GM21529 (cell line): ENCODE measurements around the gene KBTBD4.
A peak's percentile ranks its signal among the peaks of the same experiment; 100 is the strongest.
"Not testable (repeated sequence)": the region's sequence is repeated elsewhere in the genome, so short reads cannot be mapped to it uniquely, and the experiment has no call there.

Experiments
- ATAC-seq: cut with Tn5 transposase; IDR thresholded peaks from one replicate; pipeline ENCODE4 v1.9.1; 2021; ENCODE audit not compliant: unreplicated experiment

Gene KBTBD4

DNA sequence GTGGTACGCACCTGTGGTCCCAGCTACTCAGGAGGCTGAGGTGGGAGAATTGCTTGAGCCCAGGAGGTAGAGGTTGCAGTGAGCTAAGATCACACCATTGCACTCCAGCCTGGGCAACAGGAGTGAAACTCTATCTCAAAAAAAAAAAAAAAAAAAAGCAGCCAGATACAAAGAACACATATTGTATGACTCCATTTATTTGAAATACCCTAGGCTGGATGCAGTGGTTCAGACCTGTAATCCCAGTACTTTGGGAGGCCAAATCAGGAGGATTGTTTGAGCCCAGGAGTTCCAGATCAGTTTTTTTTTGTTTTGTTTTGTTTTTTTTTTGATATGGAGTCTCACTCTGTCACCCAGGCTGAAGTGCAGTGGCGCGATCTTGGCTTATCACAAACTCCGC lies 16.4 kb downstream of the KBTBD4 start:
- not testable (repeated sequence) for ATAC-seq

DNA sequence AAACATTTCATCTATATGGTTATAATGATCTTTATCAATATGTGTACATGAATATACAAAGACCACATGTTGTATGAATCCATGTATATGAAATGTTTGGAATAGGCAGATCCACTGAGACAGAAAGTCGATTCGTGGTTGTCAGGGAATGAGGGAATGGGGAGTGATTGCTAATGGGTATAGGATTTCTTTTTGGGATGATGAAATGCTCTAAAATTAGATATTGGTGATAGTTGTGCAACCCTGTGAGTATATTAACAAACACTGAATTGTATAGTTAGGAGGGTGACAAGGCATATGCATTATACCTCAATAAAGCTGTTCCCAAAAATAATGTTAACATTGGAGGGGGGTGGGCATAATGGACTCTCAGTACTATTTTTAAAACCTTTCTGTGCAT lies 18.3 kb downstream of the KBTBD4 start:
- ATAC-seq = no peak

DNA sequence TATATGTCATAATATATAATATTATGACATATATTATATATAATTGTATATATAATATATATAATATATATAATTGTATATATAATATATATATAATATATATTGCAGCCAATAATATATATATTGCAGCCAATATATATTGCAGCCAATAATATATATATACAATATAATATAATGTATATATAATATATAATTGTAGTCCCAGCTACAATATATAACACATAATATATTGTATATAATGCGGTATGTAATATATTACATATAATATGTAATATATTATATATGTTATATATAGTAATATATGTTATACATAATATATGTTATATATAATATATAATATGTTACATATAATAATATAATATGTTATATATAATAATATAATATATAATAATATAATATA lies 20.1 kb downstream of the KBTBD4 start:
- ATAC-seq = no peak

DNA sequence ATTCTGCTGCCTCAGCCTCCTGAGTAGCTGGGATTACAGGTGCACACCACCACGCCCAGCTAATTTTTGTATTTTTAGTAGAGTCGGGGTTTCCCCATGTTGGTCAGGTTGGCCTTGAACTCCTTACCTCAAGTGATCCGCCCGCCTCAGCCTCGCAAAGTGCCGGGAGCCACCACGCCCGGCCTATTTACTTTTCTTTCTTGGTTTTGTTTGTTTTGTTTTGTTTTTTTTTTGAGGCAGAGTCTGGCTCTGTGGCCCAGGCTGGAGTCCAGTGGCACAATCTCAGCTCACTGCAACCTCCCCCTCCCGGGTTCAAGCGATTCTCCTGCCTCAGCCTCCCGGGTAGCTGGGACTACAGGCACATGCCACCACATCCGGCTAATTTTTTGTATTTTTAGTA lies 21.8 kb downstream of the KBTBD4 start:
- ATAC-seq = not testable (repeated sequence)

DNA sequence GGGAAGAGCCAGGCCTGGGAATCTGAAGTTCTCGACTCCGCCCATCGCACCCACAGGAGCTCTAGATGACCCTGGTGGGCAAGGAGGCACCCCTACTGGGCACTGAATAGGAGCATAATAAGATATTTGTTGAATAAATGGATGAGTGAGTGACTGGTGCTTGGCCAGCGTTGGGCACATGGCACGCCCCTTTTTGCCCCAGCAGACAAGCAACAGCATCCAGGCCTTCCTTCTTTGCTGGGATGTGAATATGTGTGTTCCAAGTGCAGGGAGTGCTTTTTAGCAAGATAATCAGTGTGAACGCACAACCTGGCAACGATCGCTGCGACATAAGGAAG lies 25.4 kb downstream of the KBTBD4 start:
- ATAC-seq = peak; percentile 32

DNA sequence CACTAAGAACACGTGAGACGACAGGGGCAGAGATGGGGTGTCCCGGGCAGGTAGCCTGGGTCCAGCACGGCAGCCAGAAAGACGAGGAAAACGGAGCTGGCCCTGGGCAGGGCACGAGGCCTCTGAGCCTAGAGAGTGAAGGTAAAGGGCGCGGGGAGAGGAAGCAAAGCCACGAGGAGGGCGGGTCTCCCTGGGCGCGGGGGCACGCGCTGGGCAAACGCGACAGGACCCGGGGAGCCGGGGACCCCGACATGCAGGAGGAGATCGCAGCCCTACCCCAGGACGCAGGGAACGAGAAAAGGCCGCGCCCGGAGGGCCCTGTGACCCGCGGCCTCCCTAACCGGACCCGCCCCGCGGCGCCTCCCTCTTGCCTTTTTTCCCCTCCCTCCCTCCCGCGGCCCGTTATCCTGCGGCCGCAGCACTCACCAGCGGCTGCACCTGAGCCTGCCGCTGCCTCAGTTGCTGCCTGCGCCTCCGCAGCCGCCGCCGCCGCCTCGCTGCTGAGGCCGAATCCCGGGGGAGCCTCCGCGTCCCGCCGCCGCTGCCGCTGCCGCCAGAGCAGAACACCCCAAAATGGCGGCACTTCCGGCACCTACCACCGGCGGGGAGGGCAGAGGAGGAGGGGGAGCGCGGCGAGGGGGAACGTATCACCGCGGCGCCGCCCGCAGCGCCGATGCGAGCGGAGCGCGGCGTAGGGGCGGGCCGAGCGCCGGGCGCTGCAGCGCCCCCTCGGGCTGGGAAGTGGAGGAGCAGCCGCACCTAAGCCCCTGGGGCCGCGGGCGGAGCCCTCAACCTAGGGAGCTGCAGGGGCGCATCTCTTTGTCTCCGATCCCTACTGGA lies 26.0 kb downstream of the KBTBD4 start, which contains the start of gene CELF1:
CELF1 (minus strand) TSS at position 567 of the 840 bp plus-strand sequence. CDS start 53,609 bp downstream, outside the sequence.
- peak; percentile 89 for ATAC-seq

DNA sequence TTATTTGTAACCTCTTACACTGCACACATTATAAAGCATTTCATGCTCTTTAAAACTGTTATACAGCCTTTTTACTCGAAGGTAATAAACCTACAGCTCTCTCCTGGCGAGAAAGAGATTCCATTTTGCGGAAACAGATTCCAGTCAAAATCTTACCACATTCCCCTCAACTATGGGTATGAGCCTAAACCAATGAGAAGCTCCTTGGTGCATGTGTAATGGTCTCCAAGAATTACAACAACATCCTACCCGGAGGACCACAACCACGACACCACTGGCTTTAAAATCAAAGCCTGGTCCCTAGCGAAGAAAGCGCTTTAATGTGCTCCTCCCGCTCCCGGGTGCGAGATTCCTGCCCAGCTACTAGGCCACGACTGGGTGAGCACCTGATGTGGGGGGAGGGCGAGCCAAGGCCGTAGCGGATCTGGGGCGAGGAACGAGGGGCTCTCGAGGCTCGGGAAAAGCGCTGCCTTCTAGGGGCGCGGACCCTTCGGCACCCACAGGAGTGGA lies 26.7 kb downstream of the KBTBD4 start:
- ATAC-seq = peak; percentile 9

DNA sequence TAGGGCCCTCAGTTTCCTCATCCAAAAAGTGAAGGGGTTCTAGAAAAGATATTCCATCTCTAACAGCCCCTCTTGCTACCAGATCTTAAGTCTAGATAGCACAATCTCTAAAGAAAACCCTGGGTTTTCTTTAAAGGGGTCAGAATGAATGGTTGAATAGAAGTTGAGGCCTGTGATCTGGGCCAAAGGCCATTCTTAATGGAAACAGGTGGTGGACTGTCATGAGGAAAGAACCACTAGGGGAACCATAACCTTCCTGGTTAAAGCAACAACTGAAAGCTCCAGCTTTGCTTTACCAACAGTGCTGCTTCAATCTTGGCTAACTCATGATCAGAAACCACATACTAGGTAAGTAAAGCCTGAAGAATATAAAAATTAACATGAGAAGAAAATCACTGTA lies 27.7 kb downstream of the KBTBD4 start:
- no peak for ATAC-seq

DNA sequence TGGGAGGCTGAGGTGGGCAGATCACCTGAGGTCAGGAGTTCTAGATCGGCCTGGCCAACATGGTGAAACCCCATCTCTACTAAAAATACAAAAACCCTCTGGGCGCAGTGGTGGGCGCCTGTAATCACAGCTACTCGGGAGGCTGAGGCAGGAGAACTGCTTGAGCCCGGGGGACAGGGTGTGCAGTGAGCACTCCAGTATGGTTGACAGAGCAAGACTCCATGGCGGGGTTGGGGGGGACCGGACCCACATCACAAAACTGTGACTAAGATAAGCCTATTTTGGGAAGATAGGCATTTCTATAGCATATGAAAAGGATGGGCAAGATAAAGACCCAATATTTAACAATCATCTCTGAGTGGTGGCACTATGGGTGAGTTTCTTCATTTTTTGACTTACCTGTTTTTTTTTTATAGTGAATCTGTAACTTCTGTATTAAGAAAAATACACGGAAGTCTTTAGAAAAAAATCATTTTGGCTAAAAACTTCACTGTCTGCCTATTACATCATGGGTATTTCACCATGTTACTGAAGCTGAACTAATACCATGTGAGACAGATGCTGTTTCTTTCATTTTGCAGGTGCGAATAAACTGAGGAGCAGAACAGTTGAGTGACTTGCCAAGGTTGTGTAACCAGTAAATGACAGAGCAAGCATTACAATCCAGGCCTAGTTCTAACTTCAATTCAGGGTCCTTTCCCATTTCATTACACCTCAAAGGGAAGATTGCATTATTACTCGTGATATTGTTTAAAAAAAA lies 28.3 kb downstream of the KBTBD4 start:
- no peak for ATAC-seq

DNA sequence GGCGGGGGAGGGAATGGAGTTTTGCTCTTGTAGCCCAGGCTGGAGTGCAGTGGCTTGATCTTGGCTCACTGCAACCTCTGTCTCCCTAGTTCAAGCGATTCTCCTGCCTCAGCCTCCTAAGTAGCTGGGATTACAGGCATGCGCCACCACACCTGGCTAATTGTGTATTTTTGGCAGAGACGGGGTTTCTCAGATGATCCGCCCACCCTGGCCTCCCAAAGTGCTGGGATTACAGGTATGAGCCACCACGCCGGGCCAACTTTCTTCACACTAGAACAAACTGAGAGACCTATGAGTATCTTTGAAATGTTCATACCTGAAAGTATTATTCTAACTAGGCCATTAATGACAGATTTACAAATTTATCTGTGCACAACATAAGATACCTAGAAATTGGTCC lies 32.5 kb downstream of the KBTBD4 start:
- not testable (repeated sequence) for ATAC-seq

DNA sequence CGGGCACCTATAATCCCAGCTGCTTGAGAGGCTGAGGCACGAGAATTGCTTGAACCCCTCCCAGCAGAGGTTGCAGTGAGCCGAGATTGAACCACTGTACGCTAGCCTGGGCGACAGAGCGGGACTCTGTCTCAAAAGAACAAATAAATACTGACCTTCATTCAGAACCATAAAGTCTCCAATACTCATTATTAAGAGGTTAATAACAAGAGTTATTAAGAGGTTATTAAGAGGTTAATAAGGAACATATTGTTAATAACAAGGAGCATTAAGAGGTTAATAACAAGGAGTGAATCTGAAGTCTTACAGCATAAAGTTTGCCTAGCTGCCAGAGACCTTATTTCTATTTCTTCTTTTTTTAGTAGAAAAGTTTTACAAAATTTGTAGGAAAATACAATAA lies 33.5 kb downstream of the KBTBD4 start:
- ATAC-seq = no peak

DNA sequence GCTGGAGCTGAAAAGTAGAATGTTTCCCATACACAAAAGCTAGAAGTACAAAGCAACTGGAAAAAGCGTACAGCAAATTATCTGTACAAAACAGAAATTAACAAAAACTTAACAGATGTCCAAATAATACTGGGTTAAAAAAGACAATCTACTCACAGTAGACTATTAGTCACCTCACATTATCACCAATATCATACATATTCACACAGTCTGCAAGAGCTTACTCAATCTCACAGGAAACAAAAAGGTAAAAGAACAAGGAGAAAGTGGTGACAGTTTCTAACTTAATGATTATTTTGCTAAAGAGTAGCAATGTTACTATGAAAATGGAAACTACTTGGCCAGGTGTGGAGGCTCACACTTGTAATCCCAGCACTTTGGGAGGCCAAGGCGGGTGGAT lies 37.7 kb downstream of the KBTBD4 start:
- ATAC-seq = no peak

DNA sequence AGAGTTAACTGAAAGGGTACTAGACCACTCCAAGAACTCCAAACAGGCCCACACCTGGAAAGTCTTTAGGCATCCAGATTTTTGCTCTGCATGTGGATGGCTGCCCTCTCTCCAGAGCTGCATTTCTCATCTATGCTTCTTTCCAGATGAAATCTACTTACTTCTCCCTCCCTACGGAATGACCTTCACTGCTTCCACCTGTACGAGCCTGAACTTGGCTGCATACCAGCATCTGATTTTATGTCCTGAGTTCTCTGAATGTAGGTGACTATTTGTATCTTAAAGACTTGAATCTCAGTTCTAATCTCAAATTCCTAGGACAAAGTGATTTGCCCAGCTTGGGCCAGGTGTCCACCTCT lies 39.1 kb downstream of the KBTBD4 start:
- ATAC-seq = no peak

DNA sequence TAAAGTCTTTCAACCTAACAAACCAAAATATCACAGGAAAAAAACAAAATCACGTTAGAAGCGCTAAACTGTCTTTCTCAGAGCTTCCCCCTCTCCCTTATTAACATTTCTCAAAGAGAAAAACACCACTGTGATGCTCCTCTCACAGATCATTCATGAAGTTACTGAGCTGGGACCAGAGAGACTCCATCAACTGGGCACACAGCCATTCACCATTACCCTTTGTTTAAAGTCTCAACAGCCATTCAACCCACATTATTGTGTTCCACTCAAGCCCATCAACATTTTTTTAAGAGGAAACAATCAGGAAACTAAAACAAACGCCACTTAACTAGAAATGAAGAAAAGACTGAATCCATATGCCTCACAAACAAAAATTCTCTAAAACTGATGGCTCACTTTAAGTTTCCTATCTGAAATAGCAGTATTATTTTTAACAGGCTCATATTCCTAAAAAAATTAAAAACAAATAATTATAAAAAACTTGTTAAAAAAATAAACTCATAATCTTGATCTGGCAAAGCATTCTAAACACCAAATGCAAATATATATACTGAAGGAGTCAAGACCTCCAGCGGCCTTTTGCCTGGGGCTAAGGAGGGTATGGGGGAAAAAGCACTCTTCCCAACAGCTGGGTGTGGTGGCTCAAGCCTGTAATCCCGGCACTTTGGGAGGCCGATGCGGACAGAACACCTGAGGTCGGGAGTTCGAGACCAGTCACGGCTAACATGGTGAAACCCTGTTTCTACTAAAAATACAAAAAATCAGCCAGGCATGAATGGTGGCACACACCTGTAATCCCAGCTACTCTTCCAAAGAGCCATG lies 39.8 kb downstream of the KBTBD4 start:
- ATAC-seq = no peak

DNA sequence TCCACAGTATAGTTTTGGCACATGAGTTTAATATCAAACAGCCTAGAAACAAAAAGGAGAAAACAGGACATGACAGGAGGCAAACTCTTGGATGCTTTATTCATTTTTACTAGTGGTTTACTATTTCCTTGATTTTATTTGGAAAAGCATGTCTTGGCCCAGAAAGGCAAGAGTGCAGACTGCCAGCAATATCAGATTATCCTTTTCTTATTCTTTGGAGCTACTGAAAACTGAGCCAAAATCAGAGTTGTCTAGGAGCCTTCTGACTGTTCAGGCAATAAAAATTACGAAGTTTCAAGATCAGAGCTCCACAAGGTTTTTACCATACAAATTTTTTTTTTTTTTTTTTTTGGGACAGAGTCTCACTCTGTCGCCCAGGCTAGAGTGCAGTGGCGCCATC lies 41.9 kb downstream of the KBTBD4 start:
- ATAC-seq = no peak

DNA sequence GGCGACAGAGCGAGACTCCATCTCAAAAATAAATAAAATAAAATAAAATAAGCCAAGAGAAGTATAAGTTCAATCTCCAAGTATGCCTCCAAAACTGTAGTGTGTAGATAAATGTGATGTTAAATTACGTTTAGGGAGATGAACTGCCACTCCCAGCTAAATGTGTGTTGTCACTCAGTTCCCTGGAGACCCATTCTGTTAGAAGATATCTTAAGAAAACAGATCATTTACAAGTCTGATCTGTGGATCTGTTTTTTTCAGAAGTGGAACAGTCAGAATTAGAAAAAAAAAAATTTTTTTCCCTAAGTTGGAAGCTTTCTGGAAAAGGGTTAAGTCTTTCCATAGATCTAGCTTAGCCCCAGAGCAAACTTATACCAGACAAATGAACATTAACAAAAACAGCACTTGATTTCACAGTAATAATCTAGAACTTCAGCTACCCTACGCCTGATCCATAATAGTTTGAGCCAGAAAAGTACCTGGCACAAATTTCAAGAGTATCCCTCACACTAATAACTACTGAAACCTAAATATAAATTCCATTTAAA lies 44.0 kb downstream of the KBTBD4 start:
- ATAC-seq = no peak

DNA sequence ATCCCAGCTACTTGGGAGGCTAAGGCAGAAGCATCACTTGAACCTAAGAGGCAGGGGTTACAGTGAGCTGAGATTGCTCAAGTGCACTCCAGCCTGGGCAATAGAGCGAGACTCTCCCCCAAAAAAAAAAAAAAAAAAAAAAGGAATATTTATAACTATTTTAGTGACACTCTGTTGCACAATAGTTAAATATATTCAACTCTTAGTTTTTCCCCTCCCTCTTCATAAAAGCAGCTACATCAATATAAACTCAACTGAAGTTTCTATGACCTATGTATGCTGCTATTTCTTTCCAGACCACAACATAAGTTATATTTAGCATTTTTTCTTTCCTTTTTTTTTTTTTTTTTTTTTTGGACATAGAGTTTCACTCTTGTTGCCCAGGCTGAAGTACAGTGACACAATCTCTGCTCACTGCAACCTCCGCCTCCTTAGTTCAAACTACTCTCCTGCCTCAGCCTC lies 45.0 kb downstream of the KBTBD4 start:
- no peak for ATAC-seq

DNA sequence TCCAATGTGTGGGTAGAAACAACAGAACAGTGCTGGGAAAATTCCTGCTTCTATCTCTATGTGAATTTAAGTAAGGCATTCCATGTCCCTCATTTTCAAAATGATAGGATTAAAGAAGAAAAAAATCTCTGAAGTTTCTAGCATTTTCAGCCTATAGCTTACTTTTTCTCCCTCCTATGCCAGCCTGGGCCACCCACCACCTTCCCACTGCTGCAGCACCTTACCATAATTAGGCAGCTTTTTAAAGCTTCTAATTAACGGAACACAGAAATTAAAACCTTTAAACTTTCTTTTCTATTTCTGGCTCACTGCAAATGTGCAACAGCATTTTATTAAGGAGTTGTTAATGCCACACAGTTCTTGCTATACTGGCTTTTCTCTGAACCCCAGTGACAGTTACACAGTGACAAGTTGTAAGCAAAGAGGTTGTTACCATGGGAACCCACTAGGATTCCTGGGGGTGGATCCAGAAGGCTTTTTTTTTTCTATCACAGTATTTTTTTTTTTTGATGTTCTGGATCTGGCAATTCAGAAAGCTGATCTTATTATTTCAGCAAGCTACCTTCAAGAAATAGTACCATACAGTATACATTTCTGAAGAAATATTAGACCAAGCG lies 46.1 kb downstream of the KBTBD4 start:
- no peak for ATAC-seq

DNA sequence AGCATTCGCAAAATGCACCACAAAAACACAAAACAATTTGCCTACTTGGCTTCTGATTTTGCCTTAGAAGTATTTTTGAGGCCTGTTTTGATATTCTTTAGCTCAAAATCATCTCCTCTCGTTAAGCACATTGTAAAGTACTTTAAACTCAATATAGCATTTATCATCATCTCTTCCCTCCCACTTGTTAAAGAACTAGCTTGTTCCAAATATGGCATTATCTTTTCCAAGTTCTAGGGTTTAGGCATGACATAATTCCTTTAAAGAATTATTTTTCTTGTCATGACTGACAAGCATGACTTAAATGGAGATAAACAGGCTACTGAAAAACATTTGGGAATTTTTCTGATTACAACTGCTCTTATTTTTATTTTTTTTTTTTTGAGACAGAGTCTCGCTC lies 47.1 kb downstream of the KBTBD4 start:
- no peak for ATAC-seq

DNA sequence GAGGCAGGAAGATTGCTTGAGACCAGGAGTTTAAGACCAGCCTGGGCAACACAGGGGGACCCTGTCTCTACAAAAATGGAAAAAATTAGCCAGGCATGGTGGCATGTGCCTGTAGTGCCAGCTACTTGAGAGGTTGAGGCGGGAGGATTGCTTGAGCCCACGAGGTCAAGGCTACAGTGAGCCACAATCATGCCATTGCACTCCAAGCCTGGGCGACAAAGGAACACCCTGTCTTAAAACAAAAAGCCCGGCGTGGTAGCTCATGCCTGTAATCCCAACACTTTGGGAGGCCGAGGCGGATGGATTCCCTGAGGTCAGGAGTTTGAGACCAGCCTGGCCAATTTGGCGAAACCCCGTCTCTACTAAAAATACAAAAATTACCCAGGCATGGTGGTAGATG lies 48.0 kb downstream of the KBTBD4 start:
- not testable (repeated sequence) for ATAC-seq

DNA sequence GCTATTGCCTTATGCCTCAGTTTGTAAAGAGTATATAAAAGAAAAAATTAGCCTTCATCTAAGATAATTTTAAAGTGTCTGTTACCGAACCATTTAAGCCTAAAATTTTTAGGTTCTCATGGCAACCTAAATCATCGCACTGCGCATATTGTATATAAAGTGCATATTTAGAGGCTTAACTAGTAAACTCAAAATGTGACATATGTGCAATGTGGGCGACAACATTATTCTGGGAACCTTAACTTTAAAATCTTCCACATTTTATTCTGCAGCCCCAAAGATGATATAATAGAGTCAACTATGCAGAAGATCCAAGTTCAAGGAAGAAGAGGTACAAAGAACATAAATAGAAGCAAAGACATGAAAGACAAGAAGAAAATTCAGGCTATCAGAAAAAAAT lies 48.8 kb downstream of the KBTBD4 start:
- ATAC-seq = no peak
